IMR-90 (cell line): ENCODE measurements around the gene MYD88. TPM values are rescaled to one million over a fixed set of nuclear protein-coding genes. Genes with fewer than 3 reads are reported as not detected.
A peak's percentile ranks its signal among the peaks of the same experiment; 100 is the strongest.

ENCODE experiments used
- ATAC-seq: fragments of 200-7000 bp; cut with Tn5 transposase; 2 replicates; pipeline ENCODE4 v1.9.1; 2020; ENCODE audit warnings: low read depth, mild to moderate bottlenecking, moderate library complexity
- BruUV-seq: library from RNA; stranded (reverse); fragments of 400-500 nt; replicated peaks from 2 replicates; lab custom pipeline; 2021; lab: Mats Ljungman, UMichigan
- CTCF ChIA-PET: fragments of 300-600 bp; formaldehyde crosslinking; extraction: SDS; loops from one replicate; lab custom pipeline; 2021; ENCODE audit warnings: antibody characterized with exemption; lab: Yijun Ruan, JAX
- POLR2A ChIA-PET: fragments of 300-600 bp; sonication (Branson Sonifier 250); formaldehyde crosslinking; loops from one replicate; lab custom pipeline; 2022; ENCODE audit warnings: antibody characterized with exemption; ENCODE audit not compliant: unreplicated experiment; lab: Charles Lee
- DNase-seq: peaks from one replicate; pipeline ENCODE4 v3.0.0; 2013
- H2AFZ ChIP-seq: replicated peaks from 2 replicates; pipeline ENCODE3; 2013; ENCODE audit warnings: low read length, mild to moderate bottlenecking; ENCODE audit not compliant: poor library complexity
- H2AK5ac ChIP-seq: 2 replicates; pipeline ENCODE4 v1.6.1; 2013; ENCODE audit warnings: low read depth, low read length, inconsistent platforms
- H2AK9ac ChIP-seq: replicated peaks from 2 replicates; pipeline ENCODE3; 2013; ENCODE audit warnings: mild to moderate bottlenecking, low read depth, low read length, moderate library complexity; ENCODE audit not compliant: poor library complexity
- H2BK120ac ChIP-seq: 2 replicates; pipeline ENCODE4 v1.6.1; 2013; ENCODE audit warnings: low read depth, low read length, inconsistent platforms
- H2BK15ac ChIP-seq: 3 replicates; pipeline ENCODE4 v1.6.1; 2013; ENCODE audit warnings: low read depth, low read length, inconsistent platforms
- H2BK20ac ChIP-seq: 2 replicates; pipeline ENCODE4 v1.6.1; 2013; ENCODE audit warnings: low read depth, mild to moderate bottlenecking, inconsistent platforms, low read length, moderate library complexity
- H2BK5ac ChIP-seq: 2 replicates; pipeline ENCODE4 v1.6.1; 2013; ENCODE audit warnings: mild to moderate bottlenecking, low read depth, low read length, inconsistent platforms; ENCODE audit not compliant: poor library complexity, severe bottlenecking
- H3K14ac ChIP-seq: replicated peaks from 2 replicates; pipeline ENCODE4 v1.6.1; 2013; ENCODE audit warnings: low read depth, low read length, inconsistent platforms
- H3K18ac ChIP-seq: 2 replicates; pipeline ENCODE4 v1.6.1; 2013; ENCODE audit warnings: low read depth, low read length, control low read depth
- H3K23ac ChIP-seq: 2 replicates; pipeline ENCODE4 v1.6.1; 2013; ENCODE audit warnings: low read depth, low read length, inconsistent platforms
- H3K27ac ChIP-seq: 2 replicates; pipeline ENCODE4 v1.5.1; 2013; ENCODE audit warnings: mild to moderate bottlenecking, control low read depth, low read length; ENCODE audit not compliant: insufficient read depth
- H3K27me3 ChIP-seq: 2 replicates; pipeline ENCODE4 v1.6.1; 2013; ENCODE audit warnings: low read length; ENCODE audit not compliant: control insufficient read depth, insufficient read depth
- H3K36me3 ChIP-seq: 2 replicates; pipeline ENCODE4 v1.6.1; 2013; ENCODE audit warnings: low read length, mixed read lengths; ENCODE audit not compliant: control insufficient read depth, insufficient read depth
- H3K4ac ChIP-seq: 2 replicates; pipeline ENCODE4 v1.6.1; 2013; ENCODE audit warnings: low read depth, low read length, inconsistent platforms
- H3K4me1 ChIP-seq: 2 replicates; pipeline ENCODE4 v1.6.1; 2013; ENCODE audit warnings: low read length, mixed read lengths; ENCODE audit not compliant: control insufficient read depth, insufficient read depth
- H3K4me2 ChIP-seq: 2 replicates; pipeline ENCODE4 v1.6.1; 2013; ENCODE audit warnings: low read depth, mild to moderate bottlenecking, control low read depth, low read length, moderate library complexity
- H3K4me3 ChIP-seq: 2 replicates; pipeline ENCODE4 v1.5.1; 2013; ENCODE audit warnings: low read depth, mild to moderate bottlenecking, control low read depth, low read length, moderate library complexity; ENCODE audit not compliant: insufficient read depth
- H3K56ac ChIP-seq: 2 replicates; pipeline ENCODE4 v1.6.1; 2013; ENCODE audit warnings: low read length, inconsistent platforms; ENCODE audit not compliant: insufficient read depth; ENCODE audit errors: extremely low read depth
- H3K79me1 ChIP-seq, 2 experiments: 2 replicates each; pipeline ENCODE4 v1.6.1; 2013; ENCODE audit warnings: low read length in 2 of 2, inconsistent platforms in 1 of 2, low read depth in 1 of 2
- H3K9ac ChIP-seq: 2 replicates; pipeline ENCODE4 v1.6.1; 2013; ENCODE audit warnings: low read depth, low read length, control low read depth
- H3K9me1 ChIP-seq: 2 replicates; pipeline ENCODE4 v1.6.1; 2013; ENCODE audit warnings: low read length, inconsistent platforms; ENCODE audit not compliant: insufficient read depth
- H3K9me3 ChIP-seq: 2 replicates; pipeline ENCODE4 v1.6.1; 2013; ENCODE audit warnings: low read length; ENCODE audit not compliant: control insufficient read depth, insufficient read depth
- H4K20me1 ChIP-seq: 2 replicates; pipeline ENCODE4 v1.6.1; 2013; ENCODE audit warnings: low read length, inconsistent platforms; ENCODE audit not compliant: insufficient read depth
- H4K5ac ChIP-seq: 2 replicates; pipeline ENCODE4 v1.6.1; 2013; ENCODE audit warnings: mild to moderate bottlenecking, low read depth, low read length, control low read depth
- H4K8ac ChIP-seq, 2 experiments: 2 replicates each; pipeline ENCODE4 v1.6.1; 2013; ENCODE audit warnings: low read depth in 2 of 2, low read length in 2 of 2, control low read depth in 1 of 2, inconsistent platforms in 1 of 2
- H4K91ac ChIP-seq: 2 replicates; pipeline ENCODE4 v1.6.1; 2013; ENCODE audit warnings: low read depth, low read length, inconsistent platforms; ENCODE audit not compliant: insufficient read depth
- CEBPB ChIP-seq: IDR thresholded peaks from 2 replicates; pipeline ENCODE4 v1.6.1; 2012; ENCODE audit warnings: low read depth, low read length, improper control_type of control experiment
- CHD1 ChIP-seq: IDR thresholded peaks from 2 replicates; pipeline ENCODE4 v1.6.1; 2012; ENCODE audit warnings: low read depth, low read length, improper control_type of control experiment
- ELK1 ChIP-seq: fragments of 150-350 bp; IDR thresholded peaks from 2 replicates; pipeline ENCODE4 v1.6.1; 2016; ENCODE audit warnings: low read depth, mild to moderate bottlenecking, low read length, moderate library complexity, borderline replicate concordance
- MAFK ChIP-seq: IDR thresholded peaks from 2 replicates; pipeline ENCODE4 v1.6.1; 2012; ENCODE audit warnings: low read depth, low read length, improper control_type of control experiment
- RFX5 ChIP-seq: IDR thresholded peaks from 2 replicates; pipeline ENCODE4 v1.8.0; 2012; ENCODE audit warnings: low read depth, mild to moderate bottlenecking, low read length, moderate library complexity
- USF2 ChIP-seq: fragments of 150-350 bp; IDR thresholded peaks from 2 replicates; pipeline ENCODE4 v1.6.1; 2017; ENCODE audit warnings: mild to moderate bottlenecking, antibody characterized with exemption, low read length, low read depth
- WGBS, 2 experiments: methylation state at CpG; one replicate each; pipeline versions ENCODE4 v1.1.5 to v1.1.7; 2013; ENCODE audit warnings: missing lambda C conversion rate in 2 of 2; ENCODE audit not compliant: insufficient read length in 1 of 2; ENCODE audit errors: extremely low coverage in 2 of 2; 5-methylcytosine and 5-hydroxymethylcytosine counted together
- dilution Hi-C: fragments of 300-500 bp; cut with HindIII; formaldehyde crosslinking; loops from one replicate; pipeline ENCODE4 v1.14.3; 2018; ENCODE audit warnings: low sequenced_read_pairs; ENCODE audit not compliant: unreplicated experiment
- in situ Hi-C: fragments of 300-500 bp; cut with MboI; formaldehyde crosslinking; loops from 3 replicates; pipeline ENCODE4 v1.14.3; 2019; ENCODE audit warnings: low sequenced_read_pairs, inconsistent platforms, mixed read lengths
- intact Hi-C: fragments of 100-400 bp; cut with micrococcal nuclease; formaldehyde crosslinking; loops from 2 replicates; pipeline ENCODE4 v1.10.0; 2022
- polyA plus RNA-seq, 3 experiments: library from polyadenylated mRNA; depleted of rRNA; stranded (reverse); fragments of >200 nt; gene quantifications; 2 replicates each; pipeline ENCODE4 v1.2.3, GENCODE V29; 2012; ENCODE audit warnings: low replicate concordance in 1 of 3
- total RNA-seq: library from RNA; depleted of rRNA; stranded (reverse); fragments of >200 nt; gene quantifications from 2 replicates; pipeline ENCODE4 v1.2.3, GENCODE V29; 2012

MYD88 gene
- total and polyA plus RNA-seq, 2 of the 4 experiments (the other 2 are of a cell fraction) = 9.3 to 39.8 TPM

GRCh38 chr3:38137615-38138348 is 679 bp upstream of the MYD88 start:
- Histone ChIP-seq H3K9me1 (peaks cover 24% of the 10 kb centered on the region), H3K18ac (peak overlapping the region; percentile 76), H3K4me2 (peak overlapping the region; percentile 71), H2AFZ (peak overlapping the region; percentile 96), H3K27ac (peak overlapping the region; percentile 78), H3K23ac (peak overlapping the region; percentile 88), H3K79me1 (peaks cover 30 to 79% of the 10 kb centered on the region in 2 experiments), H3K4ac (peak overlapping the region; percentile 96), H4K91ac (peak overlapping the region; percentile 90), H4K8ac (peak overlapping the region; percentile 97 to 99), H3K56ac (peak overlapping the region; percentile 64; the same call in 1 of the 2 replicates), H4K5ac (peak overlapping the region; percentile 88), H2BK5ac (peak overlapping the region; percentile 63), H2AK9ac (peak overlapping the region; percentile 95), H3K14ac (peak overlapping the region; percentile 93), H4K20me1 (0 out of 2 replicates have a peak, but pooled peaks cover 3% of the 10 kb centered on the region), H2BK20ac (peak overlapping the region; percentile 78; the same call in 1 of the 2 replicates), H3K9me3 (no peaks in the 10 kb centered on the region), H3K27me3 (no peaks in the 10 kb centered on the region), H3K36me3 (peaks cover 31% of the 10 kb centered on the region), H3K4me1 (peaks cover 13% of the 10 kb centered on the region), H2AK5ac (peak overlapping the region; percentile 80), H2BK120ac (peak overlapping the region; percentile 87), H2BK15ac (peak overlapping the region; percentile 72; the same call in 1 of the 3 replicates), H3K4me3 (peak overlapping the region; percentile 96), H3K9ac (peak overlapping the region; percentile 71)
- ChIA-PET CTCF (interaction anchor here (1.0 to 1.2 kb wide), 3 partner anchors 20 to 161 kb away, joined by 3 to 5 read pairs (median 3); no protein-coding TSS in a partner anchor), POLR2A (interaction anchor here (0.8 to 1.6 kb wide), 2 partner anchors 20 to 28 kb away, joined by 3 to 10 read pairs; partner anchors contain the start of gene OXSR1)
- no peak for TF ChIP-seq MAFK
- no peak for TF ChIP-seq CHD1
- no peak for TF ChIP-seq ELK1
- TF ChIP-seq RFX5 = no peak
- no peak for TF ChIP-seq USF2
- no peak for TF ChIP-seq CEBPB
- ATAC-seq = no peak
- WGBS, 2 experiments = 31% methylated on average over 13 of the region's 22 CpGs; no CpG with 5 or more reads in 1 of the 2 experiments
- intact Hi-C loops (loop anchor here (1.0 to 2.0 kb wide), 5 partner anchors 59 to 209 kb away; partner anchors contain the start of gene XYLB), dilution Hi-C loops (no loop called here), in situ Hi-C loops (loop anchor here (10.0 kb wide), 1 partner anchor 347 kb away; no protein-coding TSS in a partner anchor)
- no TSS peak for BruUV-seq
- no peak for DNase-seq
